Adipocyte (in vitro differentiated cells): ENCODE results near the gene ARHGAP44.

Experiments
- DNase-seq: peaks from one replicate; pipeline ENCODE4 v3.0.0-alpha.2; 2015; ENCODE audit warnings: low read depth
- H3K27me3 ChIP-seq: replicated peaks from 2 replicates; pipeline ENCODE4 v1.7.0; 2013; ENCODE audit warnings: mild to moderate bottlenecking, low read length, moderate library complexity; ENCODE audit not compliant: control insufficient read depth, insufficient read depth
- H3K36me3 ChIP-seq: 2 replicates; pipeline ENCODE4 v1.7.0; 2013; ENCODE audit warnings: low read length, mild to moderate bottlenecking, moderate library complexity; ENCODE audit not compliant: control insufficient read depth, insufficient read depth, severe bottlenecking
- H3K4me1 ChIP-seq: 2 replicates; pipeline ENCODE4 v1.7.0; 2013; ENCODE audit warnings: mild to moderate bottlenecking, low read length, moderate library complexity; ENCODE audit not compliant: control insufficient read depth, insufficient read depth
- H3K4me3 ChIP-seq: 2 replicates; pipeline ENCODE4 v1.7.0; 2013; ENCODE audit warnings: mild to moderate bottlenecking, low read length, moderate library complexity
- H3K9ac ChIP-seq: 2 replicates; pipeline ENCODE4 v1.7.0; 2013; ENCODE audit warnings: mild to moderate bottlenecking, low read length, moderate library complexity
- H3K9me3 ChIP-seq: 2 replicates; pipeline ENCODE4 v1.7.0; 2013; ENCODE audit warnings: mild to moderate bottlenecking, low read length, moderate library complexity; ENCODE audit not compliant: control insufficient read depth

The ARHGAP44 gene

DNA sequence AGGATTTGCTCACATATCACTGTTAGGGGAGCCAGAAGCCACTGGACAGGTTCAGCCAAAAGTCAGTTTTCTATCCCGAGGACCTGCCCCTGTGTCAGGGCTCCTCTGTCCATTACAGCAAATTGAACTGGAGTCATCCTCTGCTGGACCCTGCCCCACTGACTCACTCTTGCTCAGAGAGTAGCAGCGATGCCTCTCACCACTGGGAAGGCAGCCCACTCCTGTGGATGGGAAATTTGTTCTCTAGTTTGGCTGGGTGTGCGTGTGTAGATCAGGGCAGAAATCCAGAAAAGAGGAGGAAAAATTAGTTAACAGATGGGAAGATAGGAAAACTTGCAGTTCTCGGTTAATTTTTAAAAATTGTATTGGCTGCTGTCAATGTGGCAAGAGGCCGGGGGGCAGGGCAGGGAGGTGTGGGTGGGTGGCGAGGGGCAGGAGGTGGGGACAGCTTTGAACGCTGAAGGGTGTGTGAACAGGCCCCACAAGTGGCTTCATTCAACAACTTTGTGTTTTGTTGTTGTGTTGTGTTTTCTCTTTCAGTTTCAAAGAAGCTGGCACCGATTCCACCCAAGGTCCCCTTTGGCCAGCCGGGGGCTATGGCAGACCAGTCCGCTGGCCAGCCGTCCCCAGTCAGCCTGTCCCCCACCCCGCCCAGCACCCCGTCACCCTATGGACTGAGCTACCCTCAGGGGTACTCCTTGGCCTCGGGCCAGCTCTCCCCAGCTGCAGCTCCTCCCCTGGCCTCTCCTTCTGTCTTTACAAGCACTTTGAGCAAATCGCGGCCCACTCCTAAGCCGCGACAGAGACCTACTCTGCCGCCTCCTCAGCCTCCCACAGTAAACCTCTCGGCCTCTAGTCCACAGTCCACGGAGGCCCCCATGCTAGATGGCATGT is 194.9 kb downstream of the ARHGAP44 start:
- Histone ChIP-seq H3K9me3 (no peaks in the 10 kb centered on the region), H3K4me3 (peak overlapping the region; percentile 57), H3K36me3 (no peaks in the 10 kb centered on the region), H3K27me3 (no peaks in the 10 kb centered on the region), H3K4me1 (peaks cover 29% of the 10 kb centered on the region), H3K9ac (peak overlapping the region; percentile 61)
- peak; percentile 80 for DNase-seq

GRCh38 chr17:12985431-12986293 is 196.4 kb downstream of the ARHGAP44 start:
- peak overlapping the region; percentile 61 for H3K9ac ChIP-seq

GRCh38 chr17:12987120-12987519 is 197.8 kb downstream of the ARHGAP44 start:
- Histone ChIP-seq H3K36me3 (peaks cover 22% of the 10 kb centered on the region), H3K27me3 (no peaks in the 10 kb centered on the region), H3K4me1 (peaks cover 33% of the 10 kb centered on the region), H3K4me3 (no peak overlapping the region), H3K9me3 (no peaks in the 10 kb centered on the region), H3K9ac (no peak overlapping the region)
- DNase-seq: no peak

More at GRCh38 chr17:12985431-12986293, 196.4 kb downstream of the ARHGAP44 start:
- DNase-seq: no peak
- Histone ChIP-seq H3K27me3 (no peaks in the 10 kb centered on the region), H3K4me3 (no peak overlapping the region), H3K36me3 (peaks cover 8% of the 10 kb centered on the region), H3K4me1 (peaks cover 33% of the 10 kb centered on the region), H3K9me3 (no peaks in the 10 kb centered on the region)

DNA sequence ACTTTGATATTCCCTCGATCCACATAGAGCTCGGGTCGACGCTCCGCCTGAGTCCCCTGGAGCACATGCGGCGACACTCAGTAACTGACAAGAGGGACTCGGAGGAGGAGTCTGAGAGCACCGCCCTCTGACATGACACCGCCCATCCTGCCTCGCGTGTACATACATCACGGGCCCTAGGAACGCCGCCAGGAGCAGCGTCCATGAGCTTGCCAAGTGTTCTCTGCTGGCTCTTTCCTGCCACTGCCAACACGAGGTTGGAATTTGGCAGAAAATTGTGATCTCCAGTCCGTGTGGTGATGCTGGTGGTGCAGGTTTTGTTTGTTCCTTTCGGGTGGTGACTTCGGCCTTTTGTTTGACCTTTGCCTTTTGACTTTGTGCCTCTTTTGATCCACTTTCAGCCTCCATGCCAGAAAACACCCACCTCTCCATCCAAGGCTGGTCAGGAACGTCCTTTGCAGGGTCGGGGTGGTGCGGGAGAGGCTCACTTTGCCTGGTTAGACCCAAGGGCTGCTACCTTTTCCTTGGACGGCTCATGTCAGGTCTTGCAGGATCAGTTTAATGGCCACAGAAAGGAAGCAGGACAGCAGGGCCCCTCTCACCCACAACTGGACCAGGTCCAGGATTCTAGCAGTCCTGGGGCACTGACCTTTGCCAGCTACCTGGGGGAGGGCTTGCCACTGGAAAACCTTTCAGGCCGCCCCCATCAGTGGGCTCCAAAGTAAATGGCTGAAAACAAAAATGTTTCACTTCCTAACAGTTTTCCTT is 200.9 kb downstream of the ARHGAP44 start:
- no peaks in the 10 kb centered on the region for H3K27me3 ChIP-seq
- no peak for DNase-seq
- H3K9ac ChIP-seq: no peak overlapping the region
- peaks cover 53% of the 10 kb centered on the region for H3K36me3 ChIP-seq
- no peak overlapping the region for H3K4me3 ChIP-seq
- no peaks in the 10 kb centered on the region for H3K9me3 ChIP-seq
- peaks cover 20% of the 10 kb centered on the region for H3K4me1 ChIP-seq

- Histone ChIP-seq H3K4me1 (peaks cover 13% of the 10 kb centered on the region), H3K36me3 (peaks cover 60% of the 10 kb centered on the region), H3K4me3 (no peak overlapping the region), H3K9ac (no peak overlapping the region), H3K27me3 (no peaks in the 10 kb centered on the region), H3K9me3 (no peaks in the 10 kb centered on the region)
- DNase-seq: no peak
These were observed 201.6 kb downstream of the ARHGAP44 start for GRCh38 chr17:12990926-12991325.

GRCh38 chr17:12992676-12993075 is 203.4 kb downstream of the ARHGAP44 start:
- Histone ChIP-seq H3K36me3 (peaks cover 78% of the 10 kb centered on the region), H3K9ac (no peak overlapping the region), H3K4me1 (peaks cover 9% of the 10 kb centered on the region), H3K9me3 (no peaks in the 10 kb centered on the region), H3K27me3 (no peaks in the 10 kb centered on the region), H3K4me3 (no peak overlapping the region)
- DNase-seq: no peak

- Histone ChIP-seq H3K36me3 (peaks cover 87% of the 10 kb centered on the region), H3K9ac (no peak overlapping the region), H3K9me3 (no peaks in the 10 kb centered on the region), H3K4me1 (peaks cover 7% of the 10 kb centered on the region), H3K27me3 (no peaks in the 10 kb centered on the region), H3K4me3 (no peak overlapping the region)
- no peak for DNase-seq
These were observed 204.3 kb downstream of the ARHGAP44 start for GRCh38 chr17:12993631-12994030.

DNA sequence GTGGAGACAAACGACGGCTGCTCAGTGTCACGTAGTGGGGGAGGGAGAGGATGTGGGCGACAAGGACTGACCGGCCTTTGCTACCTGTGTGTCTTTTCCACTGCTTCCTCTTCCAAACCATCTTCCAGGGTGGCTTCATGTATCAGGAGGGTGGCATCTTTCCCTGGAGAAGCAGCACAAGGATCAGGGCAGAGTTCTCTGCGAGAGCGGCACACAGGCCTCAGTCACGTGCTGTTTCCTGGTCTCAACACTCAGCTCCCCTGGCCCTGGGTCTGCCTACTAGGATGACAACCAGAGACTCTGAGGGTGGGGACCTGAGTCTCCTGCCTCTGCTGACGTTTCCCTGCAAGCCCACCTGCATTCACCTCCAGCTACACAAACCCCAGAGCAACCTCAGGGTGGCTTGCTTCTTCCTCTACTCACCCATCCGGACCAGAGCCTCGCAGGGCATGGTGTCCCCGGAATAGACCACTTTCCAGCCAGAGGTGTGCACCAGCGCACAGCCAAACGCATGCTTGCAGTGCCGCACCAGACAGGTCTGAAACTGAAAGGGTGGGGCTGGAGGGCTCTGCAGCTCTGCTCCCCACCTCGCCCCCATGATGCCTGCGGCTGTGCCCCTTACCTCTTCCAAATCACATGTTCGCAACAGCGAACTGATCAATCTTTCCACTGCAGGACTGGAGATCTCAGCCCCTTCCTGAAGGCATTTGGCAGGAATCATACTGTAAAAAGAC is 205.2 kb downstream of the ARHGAP44 start:
- Histone ChIP-seq H3K27me3 (no peaks in the 10 kb centered on the region), H3K9ac (no peak overlapping the region), H3K4me3 (no peak overlapping the region), H3K9me3 (no peaks in the 10 kb centered on the region), H3K36me3 (peaks cover 96% of the 10 kb centered on the region), H3K4me1 (peaks cover 1% of the 10 kb centered on the region)
- no peak for DNase-seq

- Histone ChIP-seq H3K4me1 (no peaks in the 10 kb centered on the region), H3K27me3 (no peaks in the 10 kb centered on the region), H3K9me3 (no peaks in the 10 kb centered on the region), H3K36me3 (peaks cover 100% of the 10 kb centered on the region), H3K4me3 (no peak overlapping the region), H3K9ac (no peak overlapping the region)
- DNase-seq: no peak
These were observed 206.0 kb downstream of the ARHGAP44 start for GRCh38 chr17:12995106-12995895.

GRCh38 chr17:12995896-12996295 is 206.6 kb downstream of the ARHGAP44 start:
- H3K4me1 ChIP-seq: no peaks in the 10 kb centered on the region
- H3K36me3 ChIP-seq: peaks cover 100% of the 10 kb centered on the region
- no peak for DNase-seq
- H3K27me3 ChIP-seq: no peaks in the 10 kb centered on the region
- no peaks in the 10 kb centered on the region for H3K9me3 ChIP-seq
- H3K9ac ChIP-seq: no peak overlapping the region
- no peak overlapping the region for H3K4me3 ChIP-seq
